GM19455 (cell line): ENCODE measurements around the gene HAGHL.
"Not testable (repeated sequence)": the region's sequence is repeated elsewhere in the genome, so short reads cannot be mapped to it uniquely, and the experiment has no call there.

Source experiments
- ATAC-seq: cut with Tn5 transposase; IDR thresholded peaks from one replicate; pipeline ENCODE4 v1.9.1; 2021; ENCODE audit not compliant: unreplicated experiment

Gene HAGHL

DNA sequence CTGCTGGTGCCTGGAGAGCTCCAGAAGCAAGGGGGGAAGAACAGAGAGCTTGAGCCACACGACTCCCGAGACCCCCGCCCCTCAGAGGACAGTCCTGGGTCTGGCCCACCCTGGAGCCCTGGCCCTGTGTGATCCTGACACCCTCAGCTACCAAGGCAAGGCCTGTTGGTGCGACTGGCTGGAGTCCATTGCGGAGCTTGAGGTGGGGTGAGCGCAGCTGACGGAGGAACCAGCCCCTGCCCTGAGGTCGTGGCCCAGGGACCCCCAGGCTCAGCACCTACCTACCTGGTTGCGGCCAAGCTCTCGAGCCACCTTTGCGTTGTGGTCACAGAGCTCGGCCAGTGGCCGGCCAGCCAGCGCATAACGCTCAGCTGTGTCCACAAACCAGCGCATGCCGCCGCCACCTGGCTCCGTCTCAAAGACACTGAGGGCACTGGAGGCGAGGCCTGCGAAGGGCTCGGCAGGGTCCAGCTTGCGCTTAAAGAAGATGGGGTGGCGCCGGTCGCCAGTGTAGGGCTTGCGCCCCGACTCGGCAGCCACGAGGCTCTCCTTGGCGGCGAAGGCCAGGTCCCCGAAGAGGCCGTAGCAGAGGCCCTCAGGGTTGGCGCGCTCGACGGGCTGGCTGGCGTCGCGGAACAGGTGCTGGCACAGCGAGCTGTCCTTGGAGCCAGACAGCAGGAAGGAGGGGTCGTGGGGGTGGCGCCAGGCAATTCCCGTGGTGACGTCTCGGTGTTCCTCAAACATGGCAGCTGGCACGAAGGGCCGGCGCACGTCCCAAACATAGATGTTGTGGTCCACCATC, 40.2 kb upstream of the HAGHL start:
- ATAC-seq = no peak

DNA sequence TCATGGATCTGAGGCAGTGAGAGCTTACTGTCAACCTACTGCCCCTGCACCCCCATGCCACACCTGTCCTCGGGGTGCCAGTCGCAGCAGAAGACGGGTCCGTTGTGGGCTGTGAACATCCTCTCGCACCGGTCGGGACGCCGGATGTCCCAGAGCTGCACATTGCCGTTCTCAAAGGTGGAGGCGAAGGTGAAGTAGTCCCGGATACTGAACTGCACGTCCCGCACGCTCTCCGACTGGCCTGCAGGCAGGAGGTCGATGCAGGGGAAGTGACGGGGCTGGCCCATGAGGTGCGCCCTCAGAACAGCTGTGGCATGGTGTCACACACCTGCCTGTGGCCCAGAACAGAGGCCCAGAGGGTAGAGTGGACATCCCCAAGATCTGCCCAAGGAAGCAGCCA, 39.4 kb upstream of the HAGHL start:
- ATAC-seq = no peak

DNA sequence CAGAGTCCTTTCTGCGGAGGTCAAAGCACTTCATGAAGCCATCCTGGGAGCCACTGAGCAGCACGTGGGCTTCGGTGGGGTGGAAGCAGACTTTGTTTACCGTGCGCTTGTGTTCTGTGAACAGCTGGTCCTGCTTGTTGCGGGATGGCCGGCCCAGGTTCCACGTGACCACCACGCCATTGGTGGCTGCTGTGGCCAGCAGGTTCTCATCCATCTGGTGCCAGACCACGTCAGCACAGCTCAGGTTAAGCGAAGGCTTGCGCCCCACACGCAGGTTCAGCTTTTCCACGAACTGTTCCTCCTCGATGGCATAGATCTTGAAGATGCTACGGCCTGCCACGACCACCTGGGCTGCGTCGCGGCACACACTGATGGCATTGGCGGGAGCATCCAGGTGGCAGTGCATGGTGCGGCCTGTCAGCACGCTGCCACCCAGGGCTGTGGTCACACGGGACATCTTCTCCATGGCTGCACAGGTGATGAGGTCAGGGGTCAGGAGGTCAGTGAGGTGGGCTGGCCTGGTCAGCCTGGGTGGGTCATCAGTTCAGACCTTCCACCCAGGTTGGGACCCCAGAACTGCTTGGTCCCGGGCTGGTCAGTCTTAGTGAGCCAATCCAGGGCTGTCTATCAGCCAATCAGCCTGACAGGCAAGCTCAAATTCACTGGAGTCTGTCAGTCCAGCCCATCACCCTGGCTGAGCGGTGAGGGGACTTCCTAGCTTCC, 37.6 kb upstream of the HAGHL start:
- ATAC-seq = no peak

DNA sequence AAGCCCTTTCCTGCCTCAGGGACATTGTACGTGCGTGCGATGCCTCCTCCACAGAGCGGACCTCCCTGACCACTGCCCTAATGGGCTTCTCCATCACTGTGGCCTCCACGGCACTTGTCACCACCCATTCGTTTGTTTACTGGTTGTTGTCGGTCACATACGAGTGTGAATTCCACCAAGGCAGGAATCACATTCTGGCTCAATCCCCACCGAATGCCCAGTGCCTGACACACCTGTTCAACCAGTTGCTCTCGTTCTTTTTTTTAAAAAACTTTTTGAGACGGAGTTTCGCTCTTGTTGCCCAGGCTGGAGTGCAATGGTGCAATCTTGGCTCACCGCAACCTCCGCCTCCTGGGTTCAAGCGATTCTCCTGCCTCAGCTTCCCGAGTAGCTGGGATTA, 35.7 kb upstream of the HAGHL start:
- not testable (repeated sequence) for ATAC-seq

DNA sequence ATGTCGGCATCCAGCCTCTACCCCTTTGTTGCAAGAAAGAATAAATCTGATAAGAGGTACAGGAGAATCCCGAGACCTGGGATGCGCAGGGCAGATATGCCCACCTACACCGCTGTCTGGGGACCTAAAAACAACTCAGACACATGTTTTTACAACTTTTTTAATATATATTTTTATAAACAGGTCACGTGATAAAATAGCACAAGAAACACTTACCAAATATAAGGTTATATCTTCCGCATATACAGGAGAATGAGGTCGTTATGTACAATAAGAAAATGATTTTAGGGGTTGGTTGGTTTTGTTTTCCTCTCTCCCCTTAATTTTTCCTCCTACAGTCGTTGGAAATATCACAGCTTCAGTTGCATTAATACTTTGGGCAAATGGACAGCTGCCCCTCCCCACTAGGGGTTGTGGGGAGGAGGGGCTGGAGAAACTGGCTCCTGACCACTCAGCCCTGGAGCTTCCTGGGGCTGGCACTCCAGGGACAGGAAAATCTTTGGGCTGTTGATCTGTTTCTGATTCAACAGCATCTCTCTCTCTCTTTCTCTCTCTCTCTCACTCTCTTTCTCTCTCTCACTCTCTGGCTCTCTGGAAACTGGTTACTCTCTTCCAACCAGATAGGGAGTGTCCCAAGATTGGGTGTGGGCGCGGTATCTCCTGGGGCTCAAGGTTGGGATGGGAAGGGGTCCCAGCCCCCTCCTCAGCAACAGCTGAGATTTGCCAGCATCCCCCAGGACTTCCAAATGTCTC, 34.4 kb upstream of the HAGHL start:
- ATAC-seq = no peak

DNA sequence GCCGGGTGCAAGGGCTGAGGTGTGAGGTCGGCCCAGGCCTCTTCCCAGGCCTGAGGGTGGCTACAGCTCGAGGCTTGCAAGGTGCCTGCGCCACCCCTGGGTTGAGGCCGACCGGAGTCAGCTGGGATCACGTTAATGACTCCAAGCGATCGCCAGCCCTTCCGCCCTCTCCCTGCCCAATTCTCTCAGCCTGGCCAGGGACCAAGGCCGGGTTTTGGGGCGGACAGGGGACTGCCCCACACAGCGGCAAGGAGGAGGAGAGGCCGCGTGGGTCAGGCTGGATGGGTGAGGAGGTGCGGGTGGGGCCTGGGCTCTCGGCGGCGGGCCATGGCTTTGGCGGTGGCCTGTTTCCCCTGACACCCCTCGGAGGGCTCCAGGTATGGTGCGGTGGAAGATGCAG, 33.5 kb upstream of the HAGHL start:
- ATAC-seq = no peak

DNA sequence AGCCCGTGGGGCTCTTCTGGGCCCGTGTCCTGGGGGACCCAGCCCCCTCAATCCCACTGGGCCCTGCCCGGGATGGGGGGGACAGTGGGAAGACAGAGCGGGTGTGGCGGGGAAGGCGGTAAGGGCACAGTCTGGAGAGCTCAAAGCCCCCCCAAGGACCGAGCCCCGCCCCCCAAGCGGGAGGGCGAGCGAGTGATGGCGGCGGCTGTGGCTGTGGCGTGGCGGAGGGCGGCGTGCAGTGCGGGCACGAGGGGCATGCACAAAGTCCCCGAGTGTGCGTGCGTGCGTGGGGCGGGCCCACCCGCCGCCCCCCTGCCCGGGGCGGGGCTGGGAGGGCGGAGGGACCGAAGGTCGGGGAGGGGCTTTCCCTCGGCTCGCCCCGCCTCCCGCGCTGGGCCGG, 33.1 kb upstream of the HAGHL start:
- ATAC-seq = no peak

DNA sequence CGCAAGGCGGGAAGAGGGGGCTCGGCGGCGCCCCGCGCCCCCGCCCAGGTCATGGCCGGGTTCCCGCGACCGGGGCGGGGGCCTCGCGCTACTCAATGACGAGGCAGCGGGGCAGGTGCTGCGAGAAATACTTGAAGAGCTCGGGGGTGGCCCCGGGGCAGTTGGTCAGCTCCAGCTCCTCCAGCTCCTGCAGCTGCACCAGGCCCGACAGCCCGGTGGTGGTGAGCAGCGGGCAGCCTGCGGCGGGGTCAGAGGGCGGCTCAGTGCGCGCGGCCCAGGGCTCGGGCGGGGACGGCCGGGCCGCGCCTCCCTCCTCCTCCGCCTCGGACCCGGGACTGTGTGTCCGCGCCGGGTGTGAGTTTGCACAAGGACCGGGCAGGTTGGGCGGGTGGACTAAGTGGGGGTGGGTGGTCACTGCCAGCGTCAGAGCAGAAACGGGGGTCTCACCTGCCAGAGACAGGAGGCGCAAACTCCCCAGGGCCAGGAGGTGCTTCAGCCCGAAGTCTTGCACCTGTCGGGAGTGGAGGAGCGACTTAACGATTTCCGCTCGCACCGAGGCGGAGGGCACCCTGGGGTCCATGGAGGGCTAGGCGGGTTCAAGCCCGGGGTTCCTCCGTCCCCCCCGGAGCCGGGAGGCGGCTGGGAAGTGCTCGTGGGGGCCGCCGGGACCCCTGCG, 32.6 kb upstream of the HAGHL start:
- no peak for ATAC-seq

DNA sequence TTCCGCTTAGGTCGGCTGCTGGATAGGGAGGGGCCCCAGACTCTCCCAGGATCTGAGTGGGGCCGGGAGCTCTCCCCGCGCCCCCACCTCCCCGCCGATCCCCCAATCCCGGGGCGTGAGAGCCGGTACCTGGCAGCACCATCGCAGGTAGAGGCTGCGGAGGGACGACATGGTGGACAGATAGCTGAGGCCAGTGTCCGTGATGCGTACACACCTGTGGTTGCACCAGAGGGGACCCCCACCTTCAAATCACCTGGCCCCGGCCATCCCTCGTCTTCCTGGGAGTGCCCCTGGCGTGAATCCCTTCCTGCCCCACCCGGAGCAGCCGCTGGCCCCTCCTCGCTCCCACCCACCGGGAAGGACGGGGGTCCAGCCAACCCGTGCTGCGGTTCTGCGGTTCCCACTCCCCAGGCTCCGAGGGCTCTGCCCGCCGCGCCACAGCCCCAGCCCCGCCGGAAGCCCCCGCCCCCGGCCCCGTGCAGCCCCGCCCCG, 32.0 kb upstream of the HAGHL start:
- ATAC-seq = no peak

DNA sequence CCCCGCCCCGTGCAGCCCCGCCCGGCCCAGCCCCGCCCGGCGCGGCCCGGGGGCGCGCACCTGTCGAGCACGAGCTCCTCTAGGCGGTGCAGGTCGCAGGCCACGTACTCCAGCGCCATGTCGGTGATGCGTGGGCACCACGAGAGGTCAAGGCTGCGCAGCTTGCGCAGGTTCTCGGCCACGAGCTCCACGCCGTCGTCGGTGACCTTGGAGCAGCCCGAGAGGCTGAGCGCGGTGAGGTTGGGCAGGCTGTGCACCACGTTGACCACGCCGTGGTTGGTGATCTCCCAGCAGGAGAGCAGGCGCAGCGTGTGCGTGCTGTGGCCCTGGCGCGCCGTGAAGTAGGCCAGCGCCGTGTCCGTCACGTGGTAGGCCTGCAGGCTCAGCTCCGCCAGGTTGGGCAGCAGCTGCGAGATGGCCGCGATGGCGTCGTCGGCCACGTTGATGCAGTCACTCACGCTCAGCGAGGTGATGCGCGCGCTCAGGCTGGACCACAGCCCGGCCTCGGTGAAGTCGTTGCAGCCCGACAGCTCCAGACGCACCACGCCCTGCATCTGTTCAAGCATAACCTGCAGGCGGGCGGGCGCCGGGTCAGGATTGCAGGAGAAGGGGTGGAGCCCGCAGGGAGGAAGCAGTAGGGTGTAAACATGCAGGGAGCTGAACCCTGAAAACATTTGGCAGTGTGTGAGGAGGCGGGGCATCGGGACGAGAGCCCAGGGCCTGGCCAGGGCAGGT, 31.4 kb upstream of the HAGHL start:
- no peak for ATAC-seq

DNA sequence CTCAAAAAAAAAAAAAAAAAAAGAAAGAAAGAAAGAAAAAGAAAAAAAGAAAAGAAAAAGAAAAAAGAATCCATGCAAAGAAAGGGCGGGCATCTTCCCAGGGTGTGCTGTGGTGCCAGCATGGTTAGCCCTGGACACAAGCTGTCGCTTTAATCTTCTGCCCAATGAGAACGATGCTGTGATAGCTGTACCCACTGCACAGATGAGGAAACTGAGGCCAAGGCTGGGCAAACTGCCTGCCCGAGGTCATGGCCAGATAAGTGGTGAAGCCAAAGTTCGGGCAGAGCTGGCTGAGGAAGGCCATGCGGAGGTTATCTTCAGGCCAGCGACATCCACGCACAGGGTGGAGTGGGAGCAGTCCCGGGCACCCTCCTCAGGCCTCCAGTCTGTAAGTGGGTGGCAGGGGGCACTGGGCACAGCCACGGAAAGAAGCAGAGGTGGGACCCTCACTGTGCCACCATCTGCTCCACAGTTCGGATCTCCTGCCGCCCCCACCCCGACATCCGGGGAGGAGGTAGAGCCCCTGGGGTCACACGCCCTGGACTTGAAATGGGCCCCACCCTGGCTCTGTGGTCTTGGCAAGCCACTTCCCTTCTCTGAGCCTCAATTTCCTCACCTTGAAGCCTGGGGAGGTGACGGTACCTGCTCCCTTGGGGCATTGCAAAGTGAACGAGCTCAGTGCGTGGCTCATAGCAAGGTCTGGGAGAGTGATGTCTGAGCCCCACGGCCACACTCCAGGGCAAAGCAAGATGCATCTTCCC, 27.8 kb upstream of the HAGHL start:
- ATAC-seq = no peak

DNA sequence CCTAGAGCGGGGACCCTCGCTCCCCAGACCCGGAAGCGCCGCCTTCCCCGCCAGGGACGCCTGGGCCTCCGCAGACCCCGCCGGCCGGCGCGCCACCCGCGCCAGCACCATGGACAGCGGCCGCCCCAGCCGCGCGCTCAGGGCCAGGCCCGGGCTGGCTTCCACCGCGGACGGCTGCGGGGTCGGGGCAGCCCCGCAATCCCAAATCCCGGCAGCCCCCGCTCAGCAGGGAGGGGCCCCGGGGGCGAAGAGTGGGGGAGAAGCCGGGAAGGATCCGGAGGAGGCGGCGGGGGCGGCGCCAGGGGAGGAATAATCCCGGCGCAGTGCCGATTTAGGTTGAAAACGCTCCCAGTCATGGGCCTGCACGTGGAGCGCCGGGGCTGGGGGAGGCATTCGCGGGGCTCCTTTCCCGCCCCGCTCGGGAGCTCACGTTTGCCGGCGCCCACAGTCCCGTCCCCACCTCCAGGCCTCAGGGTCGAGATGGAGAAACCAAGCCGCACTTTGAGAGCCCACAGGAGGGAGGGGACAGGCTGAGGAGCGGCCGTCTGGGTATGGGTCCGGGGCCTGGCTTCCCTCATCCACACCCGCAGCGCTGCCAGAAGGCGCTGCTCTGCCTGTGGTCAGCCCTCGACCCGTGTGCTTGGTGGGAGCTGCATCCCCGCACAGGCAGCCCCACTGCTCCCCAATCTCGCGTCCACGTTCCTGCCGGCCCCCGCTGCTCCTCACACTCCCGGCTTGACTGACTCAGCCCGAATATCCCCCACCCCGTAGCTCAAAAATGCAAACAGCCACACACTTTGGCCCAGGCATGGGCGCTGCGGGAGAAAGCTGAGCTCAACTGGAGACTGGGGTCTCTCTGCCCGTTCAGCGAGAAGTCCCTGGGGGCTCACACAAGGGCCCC, 26.0 kb upstream of the HAGHL start:
- ATAC-seq = no peak

DNA sequence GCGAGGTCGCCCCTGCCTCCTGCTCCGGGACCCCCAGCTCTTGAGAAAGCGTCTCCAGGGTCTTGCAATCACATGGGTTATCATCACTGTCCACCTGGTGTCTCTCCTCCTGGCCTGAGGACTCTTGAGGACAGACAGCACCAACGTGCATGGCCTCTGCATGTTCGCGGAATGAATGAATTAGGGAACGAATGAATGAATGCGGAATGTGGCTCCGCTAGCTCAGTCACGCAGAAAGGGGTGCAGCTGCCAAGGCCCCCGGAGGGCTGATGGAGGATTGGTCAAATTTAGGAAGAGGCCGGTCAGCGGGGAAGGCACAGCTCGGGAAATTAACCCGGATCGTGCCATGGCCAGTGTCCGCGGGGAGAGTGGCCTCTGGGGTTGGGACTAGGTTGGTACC, 24.6 kb upstream of the HAGHL start:
- no peak for ATAC-seq

DNA sequence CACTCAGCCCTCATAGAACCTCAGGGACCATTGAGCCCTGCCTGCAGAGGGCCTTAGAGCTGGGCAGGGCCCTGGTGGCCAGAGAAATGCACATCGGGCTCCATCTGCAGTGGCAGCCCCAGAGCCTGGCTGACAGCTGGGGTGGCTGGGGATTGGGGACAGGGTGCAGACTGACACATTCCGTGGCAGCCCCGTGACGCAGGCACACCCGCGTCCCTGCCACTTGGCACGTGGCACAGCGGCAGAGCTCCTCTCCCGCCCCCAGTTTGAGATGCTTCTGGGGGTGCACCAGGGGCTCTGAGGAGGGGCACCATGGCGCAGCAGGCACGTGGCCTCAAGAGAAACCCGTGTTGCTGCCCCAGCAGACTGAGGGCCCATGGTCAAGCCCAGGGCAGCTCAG, 23.5 kb upstream of the HAGHL start:
- no peak for ATAC-seq

DNA sequence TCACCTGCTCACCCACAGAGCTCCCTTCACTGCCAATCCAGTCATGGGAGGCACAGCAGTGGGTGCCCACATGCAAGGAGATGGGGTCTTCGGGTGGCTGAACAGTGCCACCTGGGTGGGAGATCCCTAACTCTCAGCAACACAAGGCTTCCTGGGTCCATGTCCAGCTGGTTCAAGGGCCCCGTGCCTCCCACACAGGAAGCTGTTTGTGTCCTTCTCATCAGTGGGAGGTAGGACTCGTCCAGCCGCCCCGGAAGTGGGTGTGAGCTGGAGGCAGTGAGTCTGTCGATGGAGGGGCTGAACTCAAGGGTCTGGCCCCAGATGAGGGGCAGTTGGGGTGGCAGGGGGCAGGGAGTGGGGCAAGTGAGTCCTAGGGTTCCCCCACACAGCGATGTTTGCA, 22.9 kb upstream of the HAGHL start:
- ATAC-seq = no peak

DNA sequence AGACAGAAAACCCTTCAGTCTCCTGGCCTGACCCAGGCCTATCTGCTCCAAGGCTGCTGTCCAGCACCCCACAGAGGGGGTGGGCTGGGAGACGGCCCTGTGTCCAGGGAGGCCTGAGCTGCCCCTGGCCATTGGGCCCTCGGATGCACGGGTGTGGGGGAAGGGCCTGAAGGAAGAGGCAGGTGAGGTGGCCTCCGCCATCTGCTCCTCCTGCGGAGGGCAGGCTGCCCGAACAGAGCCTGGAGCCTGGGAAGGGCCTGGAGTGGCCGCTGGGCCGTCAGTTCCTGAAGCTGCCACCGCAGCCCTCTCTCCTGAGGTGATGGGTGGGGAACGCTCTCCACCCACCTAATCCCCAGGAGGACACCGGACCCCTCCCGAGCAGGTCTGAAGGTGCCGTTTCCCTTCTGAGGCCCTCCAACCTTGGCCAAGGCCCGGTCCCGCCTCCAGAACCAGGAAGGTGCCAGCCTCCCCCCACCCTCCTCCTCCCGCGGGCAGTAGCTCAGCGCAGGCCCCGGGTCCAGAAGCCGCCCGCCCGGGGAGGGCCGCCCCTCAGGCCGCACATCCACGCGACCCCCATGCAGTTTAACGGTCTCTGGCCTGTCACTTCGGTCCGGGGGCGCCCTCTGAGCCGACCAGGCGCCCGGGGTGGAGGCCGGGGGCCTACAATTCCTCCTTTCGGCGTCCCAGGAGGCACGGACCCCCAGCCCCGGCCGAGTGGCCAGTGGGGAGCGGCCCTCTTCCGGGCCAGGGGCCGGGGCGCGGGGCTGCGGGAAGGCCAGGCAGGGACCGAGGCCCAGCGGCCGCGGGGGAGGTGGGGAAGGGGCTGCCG, 22.1 kb upstream of the HAGHL start:
- no peak for ATAC-seq

DNA sequence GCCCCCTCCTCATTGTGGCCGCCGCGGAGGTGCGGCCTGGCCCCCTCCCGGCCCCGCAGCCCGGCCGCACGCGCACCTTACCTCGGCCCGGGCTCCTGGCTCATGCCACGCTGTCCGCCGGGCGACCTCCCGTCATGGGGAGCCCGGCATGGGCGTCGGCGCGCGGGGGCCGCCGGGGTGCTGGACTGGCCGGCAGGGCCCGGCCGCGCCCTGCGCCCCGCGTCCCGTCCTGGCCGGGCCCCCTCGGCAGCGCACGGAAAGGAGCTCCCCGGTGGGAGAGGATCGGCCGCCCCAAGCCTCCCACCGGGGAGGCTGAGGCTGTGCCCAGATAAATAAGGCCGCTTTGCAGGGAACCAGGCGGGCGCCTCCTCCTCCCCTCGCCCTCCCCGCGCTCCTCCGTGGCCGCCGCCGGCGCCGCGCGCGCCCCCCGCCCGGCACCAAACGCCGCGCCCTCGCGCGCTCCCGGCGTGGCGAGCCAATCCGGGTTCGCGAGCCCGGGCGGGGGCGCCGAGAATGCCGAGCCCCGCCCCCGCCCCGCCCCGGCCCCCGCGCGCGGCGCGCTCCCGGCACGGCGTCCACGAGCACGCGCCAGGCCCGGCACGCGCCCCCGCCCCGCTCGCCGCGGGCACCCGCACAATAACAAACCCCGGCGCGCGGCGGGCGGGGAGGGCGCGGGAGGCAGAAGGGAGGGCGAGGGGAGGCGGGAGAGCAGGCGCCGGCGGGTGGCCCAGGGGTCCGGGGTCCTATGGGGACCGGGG, 21.3 kb upstream of the HAGHL start, which contains the start of gene FBXL16:
Gene FBXL16, minus strand, starts transcription at position 371 of the 758 bp plus-strand sequence. CDS start 8,396 bp downstream, outside the sequence.
- no peak for ATAC-seq
